Spinal cord (tissue), 10 donors: ENCODE measurements around the gene ZNF106. TPM values are rescaled to one million over a fixed set of nuclear protein-coding genes. Genes with fewer than 3 reads are reported as not detected.

ENCODE experiments used
- DNase-seq, 6 donors: peaks; one replicate each; pipeline versions ENCODE4 v3.0.0 to v3.0.0-alpha.2; 2013 to 2015; ENCODE audit warnings: low spot score in 6 of 6, low read depth in 4 of 6
- H3K27ac ChIP-seq: one replicate; pipeline ENCODE4 v1.5.1; 2013; ENCODE audit warnings: low read depth, low read length, control low read depth
- H3K27me3 ChIP-seq: one replicate; pipeline ENCODE4 v1.6.1; 2013; ENCODE audit warnings: low read length; ENCODE audit not compliant: control insufficient read depth, insufficient read depth
- H3K36me3 ChIP-seq: one replicate; pipeline ENCODE4 v1.6.1; 2013; ENCODE audit warnings: low read length; ENCODE audit not compliant: control insufficient read depth, insufficient read depth
- H3K4me1 ChIP-seq: one replicate; pipeline ENCODE4 v1.6.1; 2013; ENCODE audit warnings: low read length; ENCODE audit not compliant: control insufficient read depth, insufficient read depth
- H3K4me3 ChIP-seq: one replicate; pipeline ENCODE4 v1.5.1; 2013; ENCODE audit warnings: low read depth, low read length, control low read depth
- H3K9me3 ChIP-seq: one replicate; pipeline ENCODE4 v1.6.1; 2013; ENCODE audit warnings: low read length; ENCODE audit not compliant: control insufficient read depth, insufficient read depth
- WGBS: methylation state at CpG from one replicate; pipeline ENCODE4 v1.1.5; 2013; ENCODE audit warnings: missing lambda C conversion rate; ENCODE audit not compliant: insufficient coverage; 5-methylcytosine and 5-hydroxymethylcytosine counted together
- polyA plus RNA-seq, 2 donors: library from polyadenylated mRNA; unstranded; fragments of 120-200 nt; gene quantifications; one replicate each; pipeline ENCODE4 v1.2.1, GENCODE V29; 2013; ENCODE audit not compliant: insufficient read length in 2 of 2
- total RNA-seq, 2 donors: library from RNA; depleted of rRNA in 1 of 2; stranded (reverse); fragments of 120-200 nt in 1 of 2; fragments of >200 nt in 1 of 2; gene quantifications; one replicate each; pipeline versions ENCODE4 v1.2.3 to v1.2.4, GENCODE V29; 2013 to 2014
- donor health status: healthy.

The ZNF106 gene
- total and polyA plus RNA-seq, 4 donors, result 29.2 to 76.8 (median 50.7) TPM

- Histone ChIP-seq H3K4me1 (no peaks in the 10 kb centered on the region), H3K27ac (no peak overlapping the region), H3K27me3 (no peaks in the 10 kb centered on the region), H3K36me3 (peaks cover 57% of the 10 kb centered on the region), H3K9me3 (no peaks in the 10 kb centered on the region), H3K4me3 (no peak overlapping the region)
- WGBS, result 87% methylated on average over 3 of the region's 7 CpGs
- no peak for DNase-seq
Observed at GRCh38 chr15:42419369-42419768, 71.6 kb downstream of the ZNF106 start.

- Histone ChIP-seq H3K4me3 (no peak overlapping the region), H3K9me3 (no peaks in the 10 kb centered on the region), H3K27me3 (no peaks in the 10 kb centered on the region), H3K27ac (no peak overlapping the region), H3K36me3 (peaks cover 51% of the 10 kb centered on the region), H3K4me1 (no peaks in the 10 kb centered on the region)
- DNase-seq, result no peak
- WGBS, result no CpG with 5 or more reads among the region's 2 CpGs
Observed at GRCh38 chr15:42413920-42414319, 77.0 kb downstream of the ZNF106 start.

GRCh38 chr15:42411884-42412283 lies 79.1 kb downstream of the ZNF106 start:
- H3K36me3 ChIP-seq, result peaks cover 44% of the 10 kb centered on the region
- H3K4me3 ChIP-seq, result no peak overlapping the region
- H3K27ac ChIP-seq, result no peak overlapping the region
- H3K9me3 ChIP-seq, result no peaks in the 10 kb centered on the region
- no peaks in the 10 kb centered on the region for H3K27me3 ChIP-seq
- DNase-seq, result no peak
- H3K4me1 ChIP-seq, result no peaks in the 10 kb centered on the region
- WGBS, result 99% methylated on average over 6 of the region's 7 CpGs

GRCh38 chr15:42409011-42409410 lies 81.9 kb downstream of the ZNF106 start:
- no peak for DNase-seq
- 89% methylated on average over 7 of the region's 9 CpGs for WGBS
- H3K36me3 ChIP-seq, result peaks cover 26% of the 10 kb centered on the region
- H3K9me3 ChIP-seq, result no peaks in the 10 kb centered on the region
- no peaks in the 10 kb centered on the region for H3K4me1 ChIP-seq
- no peak overlapping the region for H3K4me3 ChIP-seq
- no peaks in the 10 kb centered on the region for H3K27me3 ChIP-seq
- H3K27ac ChIP-seq, result no peak overlapping the region

GRCh38 chr15:42408178-42408577 lies 82.8 kb downstream of the ZNF106 start:
- no peaks in the 10 kb centered on the region for H3K9me3 ChIP-seq
- no peaks in the 10 kb centered on the region for H3K27me3 ChIP-seq
- no peaks in the 10 kb centered on the region for H3K4me1 ChIP-seq
- no peak overlapping the region for H3K27ac ChIP-seq
- no peak overlapping the region for H3K4me3 ChIP-seq
- WGBS, result 100% methylated on average over 2 of the region's 4 CpGs
- peaks cover 26% of the 10 kb centered on the region for H3K36me3 ChIP-seq
- no peak for DNase-seq

GRCh38 chr15:42405863-42406482 lies 85.0 kb downstream of the ZNF106 start:
- DNase-seq, result no peak
- WGBS, result 66% methylated on average over 5 of the region's 6 CpGs
- no peaks in the 10 kb centered on the region for H3K9me3 ChIP-seq
- H3K4me3 ChIP-seq, result no peak overlapping the region
- no peaks in the 10 kb centered on the region for H3K4me1 ChIP-seq
- H3K27me3 ChIP-seq, result no peaks in the 10 kb centered on the region
- H3K27ac ChIP-seq, result no peak overlapping the region
- peaks cover 27% of the 10 kb centered on the region for H3K36me3 ChIP-seq

GRCh38 chr15:42404461-42405235 lies 86.3 kb downstream of the ZNF106 start:
- DNase-seq, result peak in 1 of 6 donors; percentile 32
- Histone ChIP-seq H3K9me3 (no peaks in the 10 kb centered on the region), H3K4me1 (no peaks in the 10 kb centered on the region), H3K27me3 (no peaks in the 10 kb centered on the region), H3K4me3 (no peak overlapping the region), H3K27ac (no peak overlapping the region), H3K36me3 (peaks cover 16% of the 10 kb centered on the region)
- WGBS, result 83% methylated on average over 10 of the region's 12 CpGs

GRCh38 chr15:42403389-42403788 lies 87.6 kb downstream of the ZNF106 start:
- Histone ChIP-seq H3K4me1 (no peaks in the 10 kb centered on the region), H3K27me3 (no peaks in the 10 kb centered on the region), H3K4me3 (no peak overlapping the region), H3K9me3 (no peaks in the 10 kb centered on the region), H3K36me3 (peaks cover 12% of the 10 kb centered on the region), H3K27ac (no peak overlapping the region)
- WGBS, result 94% methylated on average over 7 of the region's 7 CpGs
- no peak for DNase-seq

- WGBS, result 89% methylated on average over 13 of the region's 15 CpGs
Observed at GRCh38 chr15:42402455-42403205, 88.3 kb downstream of the ZNF106 start.

More at GRCh38 chr15:42402455-42403205, 88.3 kb downstream of the ZNF106 start:
- Histone ChIP-seq H3K4me3 (no peak overlapping the region), H3K36me3 (peaks cover 11% of the 10 kb centered on the region), H3K4me1 (no peaks in the 10 kb centered on the region), H3K27me3 (no peaks in the 10 kb centered on the region), H3K27ac (no peak overlapping the region), H3K9me3 (no peaks in the 10 kb centered on the region)
- no peak for DNase-seq
